GM23338 (cell line): ENCODE measurements around the gene PIAS4.

Experiments used
- POLR2AphosphoS5 ChIP-seq: IDR thresholded peaks from 2 replicates; pipeline ENCODE4 v1.6.1; 2016; ENCODE audit warnings: antibody characterized with exemption, low read depth
- REST ChIP-seq: IDR thresholded peaks from one replicate; pipeline ENCODE4 v1.6.1; 2018; ENCODE audit warnings: antibody characterized with exemption; ENCODE audit not compliant: unreplicated experiment
- TF ChIP-seq, protein P1 (sequence below), 2 experiments: fragments of 200-600 bp in 1 of 2; sonication (generic) in 1 of 2; conservative IDR thresholded peaks; 2 replicates each; pipeline versions ENCODE4 v1.5.1 to v1.6.1; 2016 to 2017; ENCODE audit warnings: antibody characterized with exemption in 2 of 2, low read depth in 2 of 2, mild to moderate bottlenecking in 2 of 2, moderate library complexity in 1 of 2

DNA sequence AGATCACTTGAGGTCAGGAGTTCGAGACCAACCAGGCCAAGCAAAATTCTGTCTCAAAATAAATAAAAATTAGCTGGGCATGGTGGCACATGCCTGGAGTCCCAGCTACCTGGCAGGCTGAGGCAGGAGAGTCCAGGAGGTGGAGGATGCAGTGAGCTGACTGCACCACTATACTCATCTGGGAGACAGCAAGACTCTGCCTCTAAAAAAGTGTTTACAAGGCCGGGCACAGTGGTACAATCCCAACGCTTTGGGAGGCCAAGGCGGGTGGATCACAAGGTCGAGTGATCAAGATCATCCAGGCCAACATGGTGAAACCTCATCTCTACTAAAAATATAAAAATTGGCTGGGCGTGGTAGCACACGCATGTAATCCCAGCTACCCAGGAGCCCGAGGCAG lies 32.4 kb upstream of the PIAS4 start:
- TF ChIP-seq REST (no peak), POLR2AphosphoS5 (no peak)
- TF ChIP-seq, protein P1, sequence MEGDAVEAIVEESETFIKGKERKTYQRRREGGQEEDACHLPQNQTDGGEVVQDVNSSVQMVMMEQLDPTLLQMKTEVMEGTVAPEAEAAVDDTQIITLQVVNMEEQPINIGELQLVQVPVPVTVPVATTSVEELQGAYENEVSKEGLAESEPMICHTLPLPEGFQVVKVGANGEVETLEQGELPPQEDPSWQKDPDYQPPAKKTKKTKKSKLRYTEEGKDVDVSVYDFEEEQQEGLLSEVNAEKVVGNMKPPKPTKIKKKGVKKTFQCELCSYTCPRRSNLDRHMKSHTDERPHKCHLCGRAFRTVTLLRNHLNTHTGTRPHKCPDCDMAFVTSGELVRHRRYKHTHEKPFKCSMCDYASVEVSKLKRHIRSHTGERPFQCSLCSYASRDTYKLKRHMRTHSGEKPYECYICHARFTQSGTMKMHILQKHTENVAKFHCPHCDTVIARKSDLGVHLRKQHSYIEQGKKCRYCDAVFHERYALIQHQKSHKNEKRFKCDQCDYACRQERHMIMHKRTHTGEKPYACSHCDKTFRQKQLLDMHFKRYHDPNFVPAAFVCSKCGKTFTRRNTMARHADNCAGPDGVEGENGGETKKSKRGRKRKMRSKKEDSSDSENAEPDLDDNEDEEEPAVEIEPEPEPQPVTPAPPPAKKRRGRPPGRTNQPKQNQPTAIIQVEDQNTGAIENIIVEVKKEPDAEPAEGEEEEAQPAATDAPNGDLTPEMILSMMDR (conservative IDR thresholded peaks at IDR 0.05; ENCODE audit: low read depth in 2 of 2) = no peak
